IPS-18c (cell line): Measurements from ENCODE around the gene LYPD4.

Source experiments
- H3K4me3 ChIP-seq: 2 replicates; pipeline ENCODE4 v1.7.0; 2013; ENCODE audit warnings: low read depth, mild to moderate bottlenecking, low read length, moderate library complexity; ENCODE audit not compliant: insufficient read depth
- H3K9me3 ChIP-seq: one replicate; pipeline ENCODE4 v1.6.1; 2013; ENCODE audit warnings: mild to moderate bottlenecking, low read length, moderate library complexity; ENCODE audit not compliant: control insufficient read depth, insufficient read depth

Gene LYPD4, protein sequence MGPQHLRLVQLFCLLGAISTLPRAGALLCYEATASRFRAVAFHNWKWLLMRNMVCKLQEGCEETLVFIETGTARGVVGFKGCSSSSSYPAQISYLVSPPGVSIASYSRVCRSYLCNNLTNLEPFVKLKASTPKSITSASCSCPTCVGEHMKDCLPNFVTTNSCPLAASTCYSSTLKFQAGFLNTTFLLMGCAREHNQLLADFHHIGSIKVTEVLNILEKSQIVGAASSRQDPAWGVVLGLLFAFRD

DNA sequence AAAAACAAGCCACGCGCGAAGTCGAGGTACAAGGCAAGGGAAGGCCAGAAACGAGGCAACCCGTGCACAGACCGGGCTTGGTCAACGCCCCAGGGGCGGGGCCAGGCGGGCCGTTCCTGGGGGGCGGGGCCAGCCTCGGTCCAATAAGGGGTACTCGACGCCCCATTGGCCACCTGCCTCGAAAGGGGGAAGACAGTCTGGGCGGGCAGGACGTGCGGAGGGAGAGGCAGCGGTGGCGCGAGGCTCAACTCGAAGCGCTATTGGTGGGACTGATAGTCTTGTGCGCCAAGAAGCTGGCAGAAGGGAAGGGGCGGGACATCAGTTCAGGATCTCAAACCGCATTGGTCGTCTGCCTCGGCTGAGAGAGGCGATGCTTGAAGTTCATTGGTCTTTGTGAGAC lies at the start of gene LYPD4:
Gene LYPD4, minus strand, starts transcription at position 83 of the 400 bp plus-strand sequence. CDS start 5,398 bp downstream, outside the sequence.
- H3K4me3 ChIP-seq: no peak within 1 kb of the TSS
- H3K9me3 ChIP-seq: no peaks in the 10 kb centered on the region

DNA sequence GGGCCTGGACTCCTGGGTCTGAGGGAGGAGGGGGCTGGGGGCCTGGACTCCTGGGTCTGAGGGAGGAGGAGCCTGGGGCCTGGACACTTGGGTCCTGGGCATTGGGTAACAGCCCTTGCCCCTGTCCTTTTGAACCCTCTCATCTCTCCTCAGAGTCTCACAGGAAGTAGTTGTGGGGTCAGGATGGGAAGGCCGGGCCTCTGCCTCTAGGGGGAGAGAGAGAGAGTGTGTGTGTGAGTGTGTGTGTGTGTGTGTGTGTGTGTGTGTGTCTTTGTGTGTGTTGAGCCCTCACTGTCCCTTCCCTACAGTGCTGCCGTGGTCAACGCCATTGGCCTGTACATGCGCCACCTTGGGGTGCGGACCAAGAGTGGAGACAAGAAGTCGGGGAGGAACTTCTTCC lies 49.4 kb upstream of the LYPD4 start:
- Histone ChIP-seq H3K4me3 (no peak overlapping the region), H3K9me3 (no peaks in the 10 kb centered on the region)

DNA sequence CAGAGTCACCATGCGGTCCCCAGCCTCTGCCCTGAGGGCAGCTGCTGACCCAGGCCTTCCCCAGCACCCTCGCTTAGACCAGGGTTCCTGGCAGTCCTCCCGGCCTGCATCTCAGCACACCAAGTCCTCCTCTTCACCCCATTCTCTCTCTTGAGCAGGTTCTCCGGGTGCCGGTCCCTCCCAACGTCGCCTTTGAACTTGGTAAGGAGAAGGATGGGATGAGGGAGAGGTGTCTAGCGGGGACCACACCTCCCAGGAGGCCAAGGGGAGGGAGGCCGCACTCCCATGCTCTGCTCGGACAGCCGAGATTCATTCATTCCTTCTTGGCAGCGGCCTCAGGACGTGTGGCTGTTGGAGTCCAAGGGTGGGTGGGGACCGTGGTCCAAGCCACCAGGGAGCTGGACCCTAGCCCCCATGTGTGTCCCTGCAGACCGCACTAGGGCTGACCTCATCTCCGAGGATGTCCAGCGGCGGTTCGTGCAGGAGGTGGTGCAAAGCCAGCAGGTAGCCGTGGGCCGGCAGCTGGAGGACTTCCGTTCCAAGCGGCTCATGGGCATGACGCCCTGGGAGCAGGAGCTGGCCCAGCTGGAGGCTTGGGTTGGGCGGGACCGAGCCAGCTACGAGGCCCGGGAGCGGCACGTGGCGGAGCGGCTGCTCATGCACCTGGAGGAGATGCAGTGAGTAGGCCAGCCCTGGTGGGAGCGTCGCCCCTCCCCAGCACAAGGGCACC lies 47.9 kb upstream of the LYPD4 start:
- Histone ChIP-seq H3K9me3 (no peaks in the 10 kb centered on the region), H3K4me3 (no peak overlapping the region)

DNA sequence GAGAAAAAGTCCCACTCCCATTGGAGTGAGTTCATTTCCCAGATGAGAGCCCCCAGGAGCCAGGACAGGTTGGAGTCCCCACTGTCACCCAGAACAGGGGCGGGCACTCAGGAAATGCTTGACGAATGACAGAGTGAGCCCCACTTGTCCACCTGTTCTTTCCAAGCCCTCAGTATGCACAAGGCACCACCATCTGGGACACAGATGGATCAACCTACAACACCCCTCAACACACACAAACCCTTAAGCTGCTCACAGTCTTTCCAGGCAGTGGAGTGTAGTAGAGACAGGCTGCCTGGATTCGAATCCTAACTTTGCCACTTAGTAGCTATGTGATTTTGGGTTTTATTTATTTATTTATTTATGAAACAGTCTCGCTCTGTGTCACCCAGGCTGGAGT lies 46.5 kb upstream of the LYPD4 start:
- no peak overlapping the region for H3K4me3 ChIP-seq
- no peaks in the 10 kb centered on the region for H3K9me3 ChIP-seq

DNA sequence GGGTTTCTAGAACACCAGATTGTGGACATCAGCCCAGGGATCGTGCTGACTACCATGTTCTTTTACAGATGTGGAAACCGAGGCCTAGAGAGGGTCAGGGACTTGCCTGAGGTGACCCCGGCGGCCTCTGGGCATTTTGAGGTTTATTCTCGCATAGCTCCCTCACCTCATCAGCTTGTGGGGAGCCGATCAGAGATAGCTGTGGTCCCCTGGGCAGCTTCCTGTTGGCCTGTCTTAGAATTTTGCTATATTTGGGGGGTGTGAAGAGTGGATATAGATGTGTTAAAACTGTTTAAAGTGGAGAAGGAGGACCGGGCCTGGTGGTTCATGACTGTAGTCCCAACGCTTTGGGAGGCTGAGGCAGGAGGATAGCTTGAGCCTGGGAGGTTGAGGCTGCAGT lies 45.4 kb upstream of the LYPD4 start:
- Histone ChIP-seq H3K4me3 (no peak overlapping the region), H3K9me3 (no peaks in the 10 kb centered on the region)

DNA sequence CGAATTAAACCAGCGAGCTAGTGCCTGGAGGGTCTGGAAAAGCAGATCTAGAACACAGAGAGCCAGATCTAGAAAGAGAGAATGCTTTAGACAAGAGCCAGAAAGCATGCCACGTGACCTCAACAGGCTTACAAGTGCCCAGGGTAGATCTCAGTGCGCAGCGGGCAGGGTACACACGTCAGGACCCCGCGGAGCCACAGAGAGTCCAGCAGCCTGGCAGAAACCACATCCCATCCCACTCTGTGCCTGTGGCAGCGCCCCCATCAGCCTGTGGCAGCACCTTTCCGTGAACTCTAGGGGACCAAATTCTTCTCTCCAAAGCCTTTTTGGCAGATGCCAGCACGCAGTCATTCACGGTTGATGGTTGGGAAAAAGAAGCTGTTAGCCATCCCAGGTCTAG lies 44.4 kb upstream of the LYPD4 start:
- Histone ChIP-seq H3K4me3 (no peak overlapping the region), H3K9me3 (no peaks in the 10 kb centered on the region)

DNA sequence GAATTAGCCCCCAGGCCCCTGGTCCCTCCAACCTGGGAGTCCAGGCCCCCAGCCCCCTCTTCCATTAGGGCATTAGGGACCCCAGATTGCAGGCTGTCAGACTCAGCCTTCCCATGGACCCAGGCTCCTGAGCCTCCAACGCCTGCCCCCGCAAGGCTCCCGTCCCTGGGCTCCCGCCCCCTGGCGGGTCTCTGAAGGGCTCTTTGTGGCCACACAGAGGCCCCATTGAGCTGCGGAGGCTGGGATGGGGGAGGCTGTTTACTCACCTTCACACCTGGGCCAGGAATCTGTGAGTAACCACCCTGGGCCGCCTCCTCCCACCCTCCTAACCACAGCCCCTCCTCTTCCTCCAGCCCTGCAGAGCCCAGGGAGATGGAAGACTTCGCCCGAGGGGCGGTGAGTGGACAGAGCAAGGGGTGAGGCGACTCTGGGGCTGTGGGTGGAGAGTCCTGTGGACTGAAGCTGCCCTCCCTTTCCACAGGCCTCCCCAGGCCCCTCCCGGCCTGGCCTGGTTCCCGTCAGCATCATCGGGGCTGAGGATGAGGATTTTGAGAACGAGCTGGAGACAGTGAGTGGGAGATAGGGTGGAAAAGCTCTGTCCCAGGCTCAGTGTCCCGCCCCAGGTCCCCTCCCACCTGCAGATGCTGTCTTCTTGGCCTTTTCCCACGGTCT lies 43.4 kb upstream of the LYPD4 start:
- Histone ChIP-seq H3K4me3 (no peak overlapping the region; the same call in 1 of the 2 replicates), H3K9me3 (no peaks in the 10 kb centered on the region)

DNA sequence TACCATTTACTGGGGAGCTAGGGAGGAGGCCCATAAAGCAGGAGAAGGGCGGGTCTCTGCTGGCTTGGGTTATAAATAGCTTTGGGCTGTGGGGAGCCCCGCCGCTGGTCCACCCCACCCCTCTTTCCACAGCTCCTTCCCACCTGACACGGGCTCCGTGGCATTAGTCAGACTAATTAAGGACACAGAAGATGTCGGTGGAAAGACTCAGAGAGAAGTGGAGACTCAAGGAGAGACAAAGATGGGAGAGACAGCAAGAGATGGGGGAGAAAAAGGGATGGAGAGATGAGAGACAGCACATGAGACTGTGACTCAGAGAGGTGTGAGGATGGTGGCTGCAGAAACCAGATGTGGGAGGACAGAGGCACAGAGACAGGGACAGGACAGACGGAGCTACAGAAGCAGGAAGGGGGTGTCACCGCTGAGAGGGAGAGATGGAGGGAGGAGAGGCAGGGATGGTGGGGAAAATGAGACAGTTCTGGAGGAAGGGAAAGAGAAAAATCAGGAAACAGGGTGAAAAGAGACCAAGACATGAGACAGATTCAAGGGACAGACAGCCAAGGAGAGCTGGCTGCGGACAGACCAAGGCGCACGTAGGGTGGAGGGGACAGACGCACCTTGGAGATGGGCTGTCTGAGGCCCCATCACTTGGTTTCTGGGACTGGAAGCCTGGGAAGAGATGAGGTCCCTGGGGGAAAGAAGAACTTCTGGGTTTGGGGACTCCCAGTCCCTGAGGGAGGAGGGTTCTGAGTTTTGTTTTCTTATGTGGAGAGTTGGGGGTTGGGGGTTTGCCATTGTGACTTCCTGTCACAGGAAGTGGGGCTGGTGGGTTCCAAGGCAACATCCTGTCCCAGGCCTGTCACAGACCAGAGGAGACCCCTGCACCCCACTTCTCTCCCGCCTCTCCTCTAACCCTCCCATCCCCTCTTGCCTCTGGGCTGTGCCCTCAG lies 42.6 kb upstream of the LYPD4 start:
- H3K4me3 ChIP-seq: no peak overlapping the region; the same call in 1 of the 2 replicates
- no peaks in the 10 kb centered on the region for H3K9me3 ChIP-seq

DNA sequence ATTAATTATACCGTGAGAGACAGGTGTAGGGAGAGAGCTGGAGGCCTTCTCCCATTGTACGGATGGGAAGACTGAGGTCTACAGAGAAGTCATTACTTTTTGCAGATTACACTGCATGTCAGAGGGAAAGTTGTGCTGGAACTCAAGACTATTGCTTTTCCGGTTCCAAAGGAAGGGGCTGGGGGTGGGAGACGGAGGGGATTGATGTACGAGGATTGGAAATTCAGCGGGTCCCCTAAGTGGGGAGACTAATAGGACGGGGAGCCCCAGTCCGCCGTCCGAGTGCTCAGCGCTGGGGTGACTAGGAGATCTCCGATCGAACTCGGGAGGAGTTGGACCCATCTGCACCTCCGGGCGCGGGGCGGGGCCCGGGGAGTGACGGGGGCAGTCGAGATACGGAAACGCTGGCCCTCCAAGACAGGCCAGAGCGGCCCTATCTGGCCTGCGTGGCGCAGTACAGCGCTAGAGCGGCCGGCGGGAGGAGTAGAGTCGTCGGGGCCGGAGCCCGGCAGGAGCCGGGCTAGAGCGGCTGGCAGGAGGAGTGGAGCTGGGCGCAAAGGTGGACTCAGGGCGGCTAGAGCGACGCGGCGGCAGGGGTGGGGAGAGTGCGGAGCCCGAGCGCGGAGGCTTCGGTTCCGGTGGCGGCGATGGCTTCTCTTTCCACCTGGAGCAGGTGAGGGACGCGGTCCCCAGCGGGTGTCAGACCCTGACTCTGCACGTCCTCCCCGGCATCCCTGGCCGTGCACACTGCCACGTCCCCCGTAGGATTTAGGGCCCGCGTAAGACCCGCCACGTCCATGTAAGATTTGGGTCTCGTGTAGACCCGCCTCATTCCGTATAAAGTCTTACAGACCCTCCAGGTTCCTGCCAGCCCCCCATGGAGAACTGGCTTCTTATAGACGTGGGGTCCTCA lies 39.6 kb upstream of the LYPD4 start:
- Histone ChIP-seq H3K4me3 (peak overlapping the region; percentile 91), H3K9me3 (no peaks in the 10 kb centered on the region)

DNA sequence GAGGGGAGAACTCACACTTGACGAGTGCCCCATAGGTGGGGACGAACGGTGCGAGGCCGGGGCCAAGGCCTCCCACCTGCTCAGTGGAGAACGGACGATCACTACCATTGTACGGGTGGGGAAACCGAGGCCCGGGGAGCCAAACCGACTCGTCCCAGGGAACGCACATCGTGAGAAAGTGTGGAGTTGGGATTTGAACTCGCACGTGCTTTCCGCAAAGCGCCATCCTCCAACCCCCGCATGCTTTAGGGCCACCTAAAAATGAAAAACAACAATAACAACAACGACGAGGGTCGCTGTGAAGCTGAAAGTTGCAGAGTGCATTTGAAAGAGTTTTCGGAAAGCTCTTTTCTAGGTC lies 39.0 kb upstream of the LYPD4 start:
- Histone ChIP-seq H3K9me3 (no peaks in the 10 kb centered on the region), H3K4me3 (peak overlapping the region; percentile 91)

DNA sequence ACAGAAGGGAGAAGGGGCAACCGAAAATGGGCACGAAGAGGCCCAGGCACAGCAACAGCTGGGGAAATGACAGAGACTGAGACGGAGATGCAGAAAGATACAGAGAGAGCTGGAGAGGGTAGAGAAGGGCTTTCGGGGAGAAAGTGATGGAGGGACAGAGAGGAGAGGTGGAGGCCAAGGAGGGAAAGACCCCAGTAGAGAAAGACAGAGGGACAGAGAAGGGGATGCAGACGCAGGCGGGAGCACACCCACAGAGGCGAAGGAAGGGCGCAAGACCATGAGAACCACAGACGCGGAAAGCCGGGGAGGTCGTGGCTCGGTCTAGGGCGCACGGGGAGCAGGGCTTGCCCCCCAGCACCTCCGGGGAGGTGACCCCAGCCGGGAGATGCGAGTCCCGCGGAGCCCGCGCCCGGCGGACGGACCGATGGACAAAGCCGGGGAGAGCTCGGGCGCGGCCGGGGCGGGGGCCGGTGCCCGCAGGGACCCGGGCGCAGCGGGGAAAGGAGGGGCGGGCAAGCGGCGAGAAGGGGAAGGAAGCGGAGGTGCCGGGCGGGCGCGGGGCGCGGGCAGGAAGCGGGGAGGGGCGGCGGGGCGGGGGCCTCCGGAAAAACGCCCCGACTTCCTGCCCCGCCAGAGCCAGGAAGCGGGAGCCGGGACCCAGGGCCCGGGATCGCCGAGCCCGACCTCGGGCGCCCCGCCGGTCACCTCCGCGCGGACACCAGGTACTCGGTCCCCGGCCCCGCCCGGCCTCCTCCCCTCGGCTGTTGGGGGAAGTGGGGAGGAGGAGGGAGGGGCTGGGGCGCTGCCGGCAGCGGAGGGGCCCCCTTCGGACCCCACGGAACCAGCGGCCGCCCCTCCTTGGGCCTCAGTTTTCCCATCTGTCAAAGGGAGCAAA lies 38.3 kb upstream of the LYPD4 start, which contains the start of gene ARHGEF1:
Gene ARHGEF1, plus strand, starts transcription at position 617 of the 895 bp plus-strand sequence. CDS start 4,899 bp downstream, outside the sequence.
- H3K4me3 ChIP-seq: peak within 1 kb of the TSS; percentile 91
- H3K9me3 ChIP-seq: no peaks in the 10 kb centered on the region

DNA sequence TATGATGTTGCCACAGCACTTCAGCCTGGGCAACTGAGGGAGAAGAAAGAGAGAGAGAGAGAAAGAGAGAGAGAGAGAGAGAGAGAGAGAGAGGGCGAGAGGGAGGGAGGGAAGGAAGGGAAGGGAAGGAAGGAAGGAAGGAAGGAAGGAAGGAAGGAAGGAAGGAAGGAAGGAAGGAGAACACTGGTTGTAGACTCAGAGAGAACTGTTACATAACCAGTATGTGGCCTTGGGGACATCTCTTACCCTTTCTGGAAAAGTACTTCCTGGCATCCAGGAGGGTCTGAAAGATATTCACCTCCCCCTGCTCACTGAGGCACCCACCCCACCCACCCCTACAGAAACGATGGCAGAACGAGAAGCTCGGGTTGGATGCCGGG lies 35.8 kb upstream of the LYPD4 start:
- Histone ChIP-seq H3K4me3 (no peak overlapping the region), H3K9me3 (no peaks in the 10 kb centered on the region)

DNA sequence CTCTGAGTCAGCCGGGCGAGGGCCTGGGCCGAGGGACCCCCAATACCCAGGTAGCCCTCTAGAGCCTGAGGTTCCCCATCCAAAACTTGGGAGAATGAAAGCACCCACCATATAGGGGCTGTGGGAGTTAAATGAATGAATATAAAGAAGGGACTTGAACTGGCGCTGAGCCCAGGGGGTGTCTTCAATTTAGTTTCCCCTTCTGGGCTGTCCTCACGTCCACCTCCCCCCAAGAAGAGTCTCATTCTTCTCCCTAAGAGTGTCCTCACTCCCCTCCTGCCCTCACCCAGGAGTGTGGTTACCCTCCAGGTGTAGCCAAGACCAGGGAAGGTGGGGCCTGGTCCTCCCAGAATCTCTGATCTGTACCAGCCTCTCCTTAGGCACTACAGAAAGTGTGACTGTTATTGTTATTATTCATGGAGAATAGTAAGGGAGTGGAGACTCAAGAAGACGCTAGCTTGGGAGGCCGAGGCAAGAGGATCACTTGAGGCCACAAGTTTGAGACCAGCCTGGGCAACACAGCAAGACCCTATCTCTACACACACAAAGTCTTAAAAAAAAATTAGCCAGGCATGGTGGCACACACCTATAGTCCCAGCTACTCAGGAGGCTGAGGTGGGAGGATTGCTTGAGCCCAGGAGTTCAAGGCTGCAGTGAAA lies 35.3 kb upstream of the LYPD4 start:
- H3K4me3 ChIP-seq: no peak overlapping the region
- no peaks in the 10 kb centered on the region for H3K9me3 ChIP-seq

DNA sequence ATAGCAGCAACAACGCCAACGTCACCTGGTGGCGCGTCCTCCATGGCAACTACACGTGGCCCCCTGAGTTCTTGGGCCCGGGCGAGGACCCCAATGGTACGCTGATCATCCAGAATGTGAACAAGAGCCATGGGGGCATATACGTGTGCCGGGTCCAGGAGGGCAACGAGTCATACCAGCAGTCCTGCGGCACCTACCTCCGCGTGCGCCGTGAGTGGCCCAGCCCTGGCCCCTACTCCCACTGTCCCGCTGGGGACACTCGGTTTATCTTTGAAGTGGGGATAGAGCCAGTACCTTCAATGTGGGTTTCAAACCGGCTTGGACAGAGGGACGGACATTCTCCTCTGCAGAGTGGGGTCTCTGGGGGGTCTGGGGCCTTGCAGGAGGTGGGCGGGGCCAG lies 34.6 kb upstream of the LYPD4 start:
- no peak overlapping the region for H3K4me3 ChIP-seq
- no peaks in the 10 kb centered on the region for H3K9me3 ChIP-seq
